Suprapubic skin (tissue), 4 donors: ENCODE data around the gene FBXL13. TPM values are rescaled to one million over a fixed set of nuclear protein-coding genes. Genes with fewer than 3 reads are reported as not detected.
"Not testable (repeated sequence)": the region's sequence is repeated elsewhere in the genome, so short reads cannot be mapped to it uniquely, and the experiment has no call there.

Experiments used
- DNase-seq, 2 donors: peaks; one replicate each; pipeline ENCODE4 v3.0.0-alpha.2; 2019; ENCODE audit warnings: low spot score in 2 of 2
- H3K27ac ChIP-seq: fragments of 200-600 bp; sonication (generic); one replicate; pipeline ENCODE4 v1.5.1; 2019
- H3K27me3 ChIP-seq: fragments of 200-600 bp; sonication (generic); one replicate; pipeline ENCODE4 v1.5.1; 2019
- H3K36me3 ChIP-seq: fragments of 200-600 bp; sonication (generic); one replicate; pipeline ENCODE4 v1.5.1; 2019
- H3K4me1 ChIP-seq: fragments of 200-600 bp; sonication (generic); one replicate; pipeline ENCODE4 v1.5.1; 2019
- H3K4me3 ChIP-seq: fragments of 200-600 bp; sonication (generic); one replicate; pipeline ENCODE4 v1.5.1; 2019; ENCODE audit warnings: mild to moderate bottlenecking
- H3K9me3 ChIP-seq: fragments of 200-600 bp; sonication (generic); one replicate; pipeline ENCODE4 v1.5.1; 2019
- EP300 ChIP-seq: sonication (generic); formaldehyde crosslinking; IDR thresholded peaks from one replicate; pipeline ENCODE4 v1.6.1; 2017; ENCODE audit warnings: antibody characterized with exemption
- POLR2A ChIP-seq, 2 donors: fragments of 450-650 bp; IDR thresholded peaks; one replicate each; pipeline ENCODE4 v1.6.1; 2017; ENCODE audit warnings: antibody characterized with exemption in 2 of 2, mild to moderate bottlenecking in 2 of 2, moderate library complexity in 2 of 2
- POLR2AphosphoS5 ChIP-seq, 3 donors: sonication (generic); formaldehyde crosslinking; IDR thresholded peaks; one replicate each; pipeline ENCODE4 v1.6.1; 2017; ENCODE audit warnings: antibody characterized with exemption in 3 of 3
- WGBS: methylation state at CpG from one replicate; pipeline ENCODE4 v1.1.5; 2018; 5-methylcytosine and 5-hydroxymethylcytosine counted together
- total RNA-seq, 4 donors: library from RNA; depleted of rRNA; stranded (reverse); fragments of >200 nt; gene quantifications; one replicate each; pipeline ENCODE4 v1.1.0, GENCODE V29; 2016
- TF ChIP-seq, protein P1 (sequence below), 2 donors: fragments of 200-600 bp in 1 of 2; fragments of 450-650 bp in 1 of 2; sonication (generic) in 1 of 2; IDR thresholded peaks; one replicate each; pipeline ENCODE4 v1.5.1; 2016 to 2019; ENCODE audit warnings: antibody characterized with exemption in 2 of 2, mild to moderate bottlenecking in 1 of 2, moderate library complexity in 1 of 2

Gene FBXL13
- total RNA-seq, 4 donors from 2014 or later: 0.30 to 1.4 (median 0.81) TPM

GRCh38 chr7:103068414-103069403, 5.9 kb downstream of the FBXL13 start:
- WGBS: 89% methylated on average over 23 of the region's 23 CpGs
- no peaks in the 10 kb centered on the region for H3K27me3 ChIP-seq
- DNase-seq: no peak
- no peaks in the 10 kb centered on the region for H3K9me3 ChIP-seq
- no peak for TF ChIP-seq POLR2AphosphoS5 (IDR thresholded peaks at IDR 0.05)
- no peak for TF ChIP-seq EP300
- no peak for TF ChIP-seq POLR2A (IDR thresholded peaks at IDR 0.05)
- TF ChIP-seq, protein P1, sequence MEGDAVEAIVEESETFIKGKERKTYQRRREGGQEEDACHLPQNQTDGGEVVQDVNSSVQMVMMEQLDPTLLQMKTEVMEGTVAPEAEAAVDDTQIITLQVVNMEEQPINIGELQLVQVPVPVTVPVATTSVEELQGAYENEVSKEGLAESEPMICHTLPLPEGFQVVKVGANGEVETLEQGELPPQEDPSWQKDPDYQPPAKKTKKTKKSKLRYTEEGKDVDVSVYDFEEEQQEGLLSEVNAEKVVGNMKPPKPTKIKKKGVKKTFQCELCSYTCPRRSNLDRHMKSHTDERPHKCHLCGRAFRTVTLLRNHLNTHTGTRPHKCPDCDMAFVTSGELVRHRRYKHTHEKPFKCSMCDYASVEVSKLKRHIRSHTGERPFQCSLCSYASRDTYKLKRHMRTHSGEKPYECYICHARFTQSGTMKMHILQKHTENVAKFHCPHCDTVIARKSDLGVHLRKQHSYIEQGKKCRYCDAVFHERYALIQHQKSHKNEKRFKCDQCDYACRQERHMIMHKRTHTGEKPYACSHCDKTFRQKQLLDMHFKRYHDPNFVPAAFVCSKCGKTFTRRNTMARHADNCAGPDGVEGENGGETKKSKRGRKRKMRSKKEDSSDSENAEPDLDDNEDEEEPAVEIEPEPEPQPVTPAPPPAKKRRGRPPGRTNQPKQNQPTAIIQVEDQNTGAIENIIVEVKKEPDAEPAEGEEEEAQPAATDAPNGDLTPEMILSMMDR (IDR thresholded peaks at IDR 0.05): no peak
- peaks cover 3% of the 10 kb centered on the region for H3K4me1 ChIP-seq
- no peaks in the 10 kb centered on the region for H3K36me3 ChIP-seq
- no peak overlapping the region for H3K4me3 ChIP-seq
- H3K27ac ChIP-seq: no peak overlapping the region

DNA sequence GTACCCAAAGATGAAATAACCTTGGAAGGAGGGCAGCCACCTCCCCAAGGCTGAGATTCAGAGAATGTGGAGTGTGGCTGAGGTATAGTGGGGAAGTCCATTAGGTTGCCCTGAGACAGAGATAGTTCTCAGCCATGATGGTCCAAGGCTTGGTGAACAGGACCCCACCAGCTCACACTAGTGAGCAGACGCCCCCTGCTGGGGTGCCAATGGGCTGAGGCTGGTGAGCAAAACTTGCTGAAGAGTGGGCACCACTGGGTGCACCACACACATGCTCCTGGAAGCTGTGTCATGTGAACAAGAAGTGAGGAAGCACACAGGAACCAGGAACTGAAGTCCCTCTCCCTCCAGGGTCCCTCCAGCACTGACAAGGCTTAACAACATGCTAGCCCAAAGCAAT, 8.9 kb downstream of the FBXL13 start:
- H3K4me3 ChIP-seq: no peak overlapping the region
- no peaks in the 10 kb centered on the region for H3K4me1 ChIP-seq
- no peak overlapping the region for H3K27ac ChIP-seq
- H3K9me3 ChIP-seq: no peaks in the 10 kb centered on the region
- H3K36me3 ChIP-seq: no peaks in the 10 kb centered on the region
- no peak for DNase-seq
- 18% methylated on average over 1 of the region's 1 CpG for WGBS
- TF ChIP-seq, protein P1 (IDR thresholded peaks at IDR 0.05): no peak
- TF ChIP-seq EP300: no peak
- TF ChIP-seq POLR2A (IDR thresholded peaks at IDR 0.05): no peak
- no peak for TF ChIP-seq POLR2AphosphoS5 (IDR thresholded peaks at IDR 0.05)
- H3K27me3 ChIP-seq: no peaks in the 10 kb centered on the region

- no peak overlapping the region for H3K27ac ChIP-seq
- H3K4me3 ChIP-seq: no peak overlapping the region
- no peaks in the 10 kb centered on the region for H3K36me3 ChIP-seq
- H3K9me3 ChIP-seq: no peaks in the 10 kb centered on the region
- H3K27me3 ChIP-seq: no peaks in the 10 kb centered on the region
- TF ChIP-seq, protein P1 (IDR thresholded peaks at IDR 0.05): no peak
- TF ChIP-seq POLR2AphosphoS5 (IDR thresholded peaks at IDR 0.05) (no peak), POLR2A (IDR thresholded peaks at IDR 0.05) (no peak), EP300 (no peak)
- peaks cover 5% of the 10 kb centered on the region for H3K4me1 ChIP-seq
- no peak for DNase-seq
- WGBS: 88% methylated on average over 3 of the region's 3 CpGs
Observed at GRCh38 chr7:103063895-103064294, 10.7 kb downstream of the FBXL13 start.

GRCh38 chr7:103059471-103059870, 15.1 kb downstream of the FBXL13 start:
- Histone ChIP-seq H3K27ac (no peak overlapping the region), H3K9me3 (no peaks in the 10 kb centered on the region), H3K27me3 (no peaks in the 10 kb centered on the region), H3K4me3 (no peak overlapping the region), H3K36me3 (no peaks in the 10 kb centered on the region), H3K4me1 (peaks cover 5% of the 10 kb centered on the region)
- DNase-seq: no peak
- no peak for TF ChIP-seq POLR2A (IDR thresholded peaks at IDR 0.05)
- TF ChIP-seq, protein P1 (IDR thresholded peaks at IDR 0.05): no peak
- no peak for TF ChIP-seq POLR2AphosphoS5 (IDR thresholded peaks at IDR 0.05)
- no peak for TF ChIP-seq EP300
- 33% methylated on average over 2 of the region's 2 CpGs for WGBS

DNA sequence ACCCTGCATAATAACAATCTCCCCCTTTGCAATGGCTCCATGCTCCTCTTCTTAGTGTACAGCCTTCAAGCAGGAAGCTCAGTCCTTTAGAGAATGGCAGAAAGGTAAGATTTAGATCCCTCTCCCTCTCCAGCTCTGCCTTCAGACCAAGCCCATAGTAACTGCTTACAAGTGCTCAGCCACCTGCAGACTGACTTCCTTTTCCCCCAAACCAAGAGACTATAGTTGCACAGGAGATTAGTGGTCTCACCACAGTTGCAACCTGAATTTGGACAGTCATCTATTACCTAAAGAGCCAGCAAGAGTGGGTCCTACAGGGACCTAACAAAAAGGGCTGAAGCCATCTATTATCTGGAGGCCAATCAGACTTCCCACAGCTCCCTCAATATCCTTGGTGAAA, 16.5 kb downstream of the FBXL13 start:
- Histone ChIP-seq H3K27ac (no peak overlapping the region), H3K36me3 (no peaks in the 10 kb centered on the region), H3K4me3 (no peak overlapping the region), H3K4me1 (peaks cover 5% of the 10 kb centered on the region), H3K27me3 (no peaks in the 10 kb centered on the region), H3K9me3 (no peaks in the 10 kb centered on the region)
- TF ChIP-seq POLR2AphosphoS5 (IDR thresholded peaks at IDR 0.05): no peak
- TF ChIP-seq, protein P1 (IDR thresholded peaks at IDR 0.05): no peak
- no peak for TF ChIP-seq EP300
- no peak for TF ChIP-seq POLR2A (IDR thresholded peaks at IDR 0.05)
- DNase-seq: no peak

DNA sequence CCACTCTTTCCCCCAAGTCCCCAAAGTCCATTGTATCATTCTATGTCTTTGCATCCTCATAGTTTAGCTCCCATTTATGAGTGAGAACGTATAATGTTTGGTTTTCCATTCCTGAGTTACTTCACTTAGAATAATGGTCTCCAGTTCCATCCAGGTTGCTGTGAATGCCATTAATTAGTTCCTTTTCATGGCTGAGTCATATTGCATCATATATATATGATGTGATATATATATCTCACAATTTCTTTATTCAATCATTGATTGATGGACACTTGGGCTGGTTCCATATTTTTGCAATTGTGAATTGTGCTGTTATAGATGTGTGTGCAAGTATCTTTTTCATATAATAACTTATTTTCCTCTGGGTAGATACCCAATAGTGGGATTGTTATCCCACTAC, 18.6 kb downstream of the FBXL13 start:
- not testable (repeated sequence) for H3K27ac ChIP-seq, DNase-seq, H3K9me3 ChIP-seq, H3K4me3 ChIP-seq, H3K4me1 ChIP-seq, H3K36me3 ChIP-seq, H3K27me3 ChIP-seq
- 93% methylated on average over 1 of the region's 1 CpG for WGBS
